Measurements from ENCODE around the gene CFAP20DC. TPM values are rescaled to one million over a fixed set of nuclear protein-coding genes. Genes with fewer than 3 reads are reported as not detected.

Gene CFAP20DC
- total and polyA plus RNA-seq, 2 of the 4 experiments (the other 2 are of a cell fraction): 1.2 to 1.6 TPM

GRCh38 chr3:58866079-58866478 is 183.7 kb downstream of the CFAP20DC start:
- in situ Hi-C loops (cut with MboI; ENCODE audit: low sequenced_read_pairs) (no loop called here), dilution Hi-C loops (cut with HindIII; ENCODE audit: low sequenced_read_pairs, unreplicated experiment) (no loop called here), intact Hi-C loops (cut with micrococcal nuclease) (no loop called here)
- CTCF ChIA-PET: interaction anchor here (0.8 kb wide), 1 partner anchor 188 kb away, joined by 3 read pairs; no protein-coding TSS in a partner anchor
- Histone ChIP-seq H3K23ac (ENCODE audit: low read depth, low read length) (no peak overlapping the region), H3K27me3 (ENCODE audit: control insufficient read depth, insufficient read depth, low read length) (no peaks in the 10 kb centered on the region), H2BK15ac (ENCODE audit: low read depth, low read length) (no peak overlapping the region), H3K9me1 (ENCODE audit: insufficient read depth, low read length) (no peaks in the 10 kb centered on the region), H3K18ac (ENCODE audit: low read depth, low read length) (no peak overlapping the region), H3K4ac (ENCODE audit: low read depth, low read length) (no peak overlapping the region), H2BK5ac (ENCODE audit: low read depth, low read length, poor library complexity, severe bottlenecking) (no peak overlapping the region), H4K20me1 (ENCODE audit: insufficient read depth, low read length) (no peaks in the 10 kb centered on the region), H3K14ac (replicated peaks; ENCODE audit: low read depth, low read length) (no peak overlapping the region), H3K36me3 (ENCODE audit: control insufficient read depth, insufficient read depth, low read length) (no peaks in the 10 kb centered on the region), H2BK120ac (ENCODE audit: low read depth, low read length) (no peak overlapping the region), H3K9ac (ENCODE audit: low read depth, low read length) (no peak overlapping the region), H2AFZ (replicated peaks; ENCODE audit: low read length, poor library complexity) (no peak overlapping the region), H3K4me1 (ENCODE audit: control insufficient read depth, insufficient read depth, low read length) (no peaks in the 10 kb centered on the region), H3K27ac (ENCODE audit: insufficient read depth, low read length) (no peak overlapping the region), H3K4me2 (ENCODE audit: low read depth, low read length) (no peak overlapping the region), H2AK9ac (replicated peaks; ENCODE audit: low read depth, low read length, poor library complexity) (no peak overlapping the region), H2AK5ac (ENCODE audit: low read depth, low read length) (no peak overlapping the region), H4K5ac (ENCODE audit: low read depth, low read length) (no peak overlapping the region), H2BK20ac (ENCODE audit: low read depth, low read length) (no peak overlapping the region), H3K79me1 (ENCODE audit: low read depth in 1 of 2, low read length in 2 of 2) (no peaks in the 10 kb centered on the region), H4K91ac (ENCODE audit: insufficient read depth, low read depth, low read length) (no peak overlapping the region), H3K9me3 (ENCODE audit: control insufficient read depth, insufficient read depth, low read length) (no peaks in the 10 kb centered on the region), H4K8ac (ENCODE audit: low read depth in 2 of 2, low read length in 2 of 2) (no peak overlapping the region), H3K56ac (ENCODE audit: extremely low read depth, insufficient read depth, low read length) (no peak overlapping the region), H3K4me3 (ENCODE audit: insufficient read depth, low read depth, low read length) (no peak overlapping the region)
- TF ChIP-seq FOS (IDR thresholded peaks at IDR 0.05; ENCODE audit: low read depth, low read length): no peak
- TF ChIP-seq MAFK (IDR thresholded peaks at IDR 0.05; ENCODE audit: low read depth, low read length): no peak
- TF ChIP-seq BHLHE40 (IDR thresholded peaks at IDR 0.05; ENCODE audit: low read depth, low read length): no peak
- TF ChIP-seq POLR2A (IDR thresholded peaks at IDR 0.05; ENCODE audit: low read depth, low read length): no peak
- no peak for TF ChIP-seq RAD21 (IDR thresholded peaks at IDR 0.05; ENCODE audit: low read length)
- no peak for TF ChIP-seq CHD1 (IDR thresholded peaks at IDR 0.05; ENCODE audit: low read depth, low read length)
- TF ChIP-seq USF2 (IDR thresholded peaks at IDR 0.05; ENCODE audit: low read depth, low read length): no peak
- no peak for TF ChIP-seq CTCF (conservative IDR thresholded peaks at IDR 0.05; ENCODE audit: low read depth, low read length)
- TF ChIP-seq RFX5 (IDR thresholded peaks at IDR 0.05; ENCODE audit: low read depth, low read length): no peak
- no peak for TF ChIP-seq SMC3 (IDR thresholded peaks at IDR 0.05; ENCODE audit: low read depth, low read length)
- no peak for TF ChIP-seq NFE2L2 (IDR thresholded peaks at IDR 0.05; ENCODE audit: low read depth, low read length)
- no peak for TF ChIP-seq CEBPB (IDR thresholded peaks at IDR 0.05; ENCODE audit: low read depth, low read length)
- no peak for TF ChIP-seq ELK1 (IDR thresholded peaks at IDR 0.05; ENCODE audit: borderline replicate concordance, low read depth, low read length)
- no peak for TF ChIP-seq RCOR1 (IDR thresholded peaks at IDR 0.05; ENCODE audit: insufficient replicate concordance, low read length)
- TF ChIP-seq MXI1 (IDR thresholded peaks at IDR 0.05; ENCODE audit: borderline replicate concordance, low read depth, low read length): no peak
- no peak for TF ChIP-seq MAZ (IDR thresholded peaks at IDR 0.05; ENCODE audit: borderline replicate concordance, low read depth, low read length)
- POLR2A ChIA-PET (ENCODE audit: unreplicated experiment): no interaction called here
- no CpG with 5 or more reads among the region's 2 CpGs for WGBS, 2 experiments (ENCODE audit: extremely low coverage in 2 of 2, insufficient read length in 1 of 2)
- DNase-seq (no peak), ATAC-seq (ENCODE audit: low read depth) (no peak)
- no TSS peak for BruUV-seq (replicated peaks)
